ENCODE data around the gene MST1R.
"Not testable (repeated sequence)": the region's sequence is repeated elsewhere in the genome, so short reads cannot be mapped to it uniquely, and the experiment has no call there.

MST1R gene

DNA sequence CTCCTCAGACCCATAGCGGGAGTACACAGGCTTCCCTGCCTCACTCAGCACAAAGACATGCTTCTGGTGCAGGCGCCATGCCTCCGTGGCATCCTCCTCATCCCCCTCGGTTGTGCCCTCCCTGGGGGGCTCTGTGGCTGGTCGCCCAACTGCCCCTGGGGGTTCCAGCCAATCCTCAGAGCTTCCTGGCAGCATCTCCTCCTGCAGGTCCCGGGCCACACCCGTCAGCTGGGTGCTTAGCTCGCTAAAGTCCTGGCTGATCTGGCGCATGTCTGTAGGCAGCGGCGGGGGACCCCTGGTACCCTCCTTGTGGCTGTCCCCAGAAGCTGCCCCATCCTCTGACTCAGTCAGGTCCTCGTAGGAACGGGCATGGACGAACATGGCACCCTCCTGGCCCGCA lies 7.9 kb upstream of the MST1R start:
- H3K9me3 ChIP-seq (ENCODE audit: control insufficient read depth in 2 of 2, low read length in 2 of 2), result no peaks in the 10 kb centered on the region
- H3K27me3 ChIP-seq (ENCODE audit: control insufficient read depth in 1 of 2, insufficient read depth in 2 of 2, low read length in 2 of 2), result no peaks in the 10 kb centered on the region
- H3K4me1 ChIP-seq (ENCODE audit: control insufficient read depth, insufficient read depth, low read length), result no peaks in the 10 kb centered on the region
- H3K36me3 ChIP-seq (ENCODE audit: control insufficient read depth in 2 of 2, insufficient read depth in 2 of 2, low read length in 2 of 2), result peaks cover 10 to 24% of the 10 kb centered on the region in 2 donors
- H3K9ac ChIP-seq (ENCODE audit: low read length in 2 of 2), result no peak overlapping the region
- no peak overlapping the region for H3K4me3 ChIP-seq (ENCODE audit: low read length in 2 of 2)
- H3K27ac ChIP-seq (ENCODE audit: low read length), result no peak overlapping the region

DNA sequence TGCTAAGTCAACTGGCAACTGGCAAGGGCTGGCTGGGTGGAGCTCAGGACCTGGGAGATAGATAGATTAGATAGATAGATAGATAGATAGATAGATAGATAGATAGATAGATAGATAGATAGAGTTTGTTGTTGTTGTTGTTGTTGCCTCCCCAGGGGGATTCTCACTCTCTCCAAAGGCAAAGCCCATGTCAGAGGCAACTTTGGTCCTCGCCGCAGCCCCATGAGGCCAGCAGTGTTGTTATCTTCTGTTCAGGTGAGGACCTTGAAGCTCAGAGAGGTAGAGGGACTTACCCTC lies 7.4 kb upstream of the MST1R start:
- Histone ChIP-seq H3K4me3 (ENCODE audit: low read length in 2 of 2) (no peak overlapping the region), H3K36me3 (ENCODE audit: control insufficient read depth in 2 of 2, insufficient read depth in 2 of 2, low read length in 2 of 2) (peaks cover 10 to 23% of the 10 kb centered on the region in 2 donors), H3K9ac (ENCODE audit: low read length in 2 of 2) (no peak overlapping the region), H3K27ac (ENCODE audit: low read length) (no peak overlapping the region), H3K4me1 (ENCODE audit: control insufficient read depth, insufficient read depth, low read length) (peaks cover 5% of the 10 kb centered on the region), H3K27me3 (ENCODE audit: control insufficient read depth in 1 of 2, insufficient read depth in 2 of 2, low read length in 2 of 2) (no peaks in the 10 kb centered on the region), H3K9me3 (ENCODE audit: control insufficient read depth in 2 of 2, low read length in 2 of 2) (no peaks in the 10 kb centered on the region)

DNA sequence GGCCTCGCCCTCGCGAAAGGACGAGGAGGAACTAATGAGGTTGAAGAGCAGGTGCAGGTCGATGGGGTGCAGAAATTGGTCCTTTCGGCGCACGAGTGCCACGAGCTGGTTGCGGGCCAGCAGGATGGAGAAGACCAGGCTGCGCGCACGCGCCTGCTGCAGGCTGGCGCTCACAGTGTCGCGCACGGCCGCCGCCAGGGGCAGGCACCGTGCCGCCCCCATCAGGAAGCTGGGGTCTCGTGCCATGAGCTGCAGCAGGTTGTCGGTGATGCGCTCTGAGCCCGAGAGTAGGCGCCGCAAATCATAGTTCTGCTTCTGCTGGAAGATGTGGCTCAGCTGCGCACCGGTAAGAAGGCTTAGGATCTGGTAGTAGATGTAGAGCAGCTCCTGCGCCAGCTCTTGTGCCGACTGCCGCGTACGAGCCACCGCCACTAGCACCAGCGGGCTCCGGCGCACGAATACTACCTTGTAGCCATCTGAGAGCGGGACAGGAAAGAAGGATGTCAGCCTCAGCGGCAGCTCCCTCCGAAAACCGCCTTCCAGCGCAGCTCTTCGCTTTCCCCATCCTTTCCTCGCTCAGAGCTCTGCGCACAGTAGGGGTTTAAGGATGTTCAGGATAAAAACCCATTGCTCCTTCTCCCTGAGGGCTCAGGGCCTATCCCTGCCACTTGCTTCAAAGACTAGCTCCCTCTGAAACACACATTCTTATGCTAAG lies 6.9 kb upstream of the MST1R start:
- H3K27me3 ChIP-seq (ENCODE audit: control insufficient read depth in 1 of 2, insufficient read depth in 2 of 2, low read length in 2 of 2), result no peaks in the 10 kb centered on the region
- H3K36me3 ChIP-seq (ENCODE audit: control insufficient read depth in 2 of 2, insufficient read depth in 2 of 2, low read length in 2 of 2), result peaks cover 10 to 21% of the 10 kb centered on the region in 2 donors
- no peak overlapping the region for H3K4me3 ChIP-seq (ENCODE audit: low read length in 2 of 2)
- no peaks in the 10 kb centered on the region for H3K9me3 ChIP-seq (ENCODE audit: control insufficient read depth in 2 of 2, low read length in 2 of 2)
- peaks cover 10% of the 10 kb centered on the region for H3K4me1 ChIP-seq (ENCODE audit: control insufficient read depth, insufficient read depth, low read length)
- H3K27ac ChIP-seq (ENCODE audit: low read length), result no peak overlapping the region
- H3K9ac ChIP-seq (ENCODE audit: low read length in 2 of 2), result no peak overlapping the region

DNA sequence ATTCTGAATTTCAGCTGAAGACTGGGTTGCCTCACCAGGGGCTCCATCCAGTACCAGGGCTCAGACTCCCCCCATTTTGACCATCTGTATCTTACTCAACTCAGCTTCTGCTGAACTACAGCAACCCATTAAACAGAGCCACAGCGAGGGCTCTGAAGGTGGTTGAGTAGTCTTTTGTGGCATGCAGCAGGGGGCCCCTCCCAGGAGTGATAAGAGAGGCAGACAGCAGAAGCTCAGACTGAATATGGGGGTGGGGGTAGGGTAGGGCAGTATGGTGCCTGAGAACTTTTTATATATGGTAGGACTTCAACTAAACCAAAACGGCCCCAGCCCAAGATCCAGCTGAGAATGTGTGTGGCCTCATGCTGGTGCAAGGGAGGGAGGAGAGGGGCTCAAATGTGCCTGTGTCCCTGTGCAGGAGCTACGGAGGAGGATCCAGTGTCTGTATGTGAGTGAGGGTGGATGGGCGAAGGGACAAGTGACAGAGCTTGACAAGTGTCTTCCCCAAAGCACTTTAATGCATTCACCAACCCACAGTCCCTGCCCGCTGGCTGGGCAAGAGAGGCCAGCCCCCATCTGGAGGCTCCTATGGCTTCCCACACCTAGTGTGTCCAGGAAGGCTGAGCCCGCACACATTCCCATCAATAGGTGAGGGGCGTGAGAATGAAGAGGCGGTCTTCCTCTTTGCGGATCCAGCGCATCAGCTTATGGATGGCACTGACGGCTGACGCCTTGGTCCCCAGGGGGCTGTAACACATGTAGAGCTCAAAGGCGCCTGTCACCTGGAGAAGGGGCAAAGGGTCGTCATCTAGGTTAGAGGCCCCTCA lies 4.9 kb upstream of the MST1R start:
- Histone ChIP-seq H3K27me3 (ENCODE audit: control insufficient read depth in 1 of 2, insufficient read depth in 2 of 2, low read length in 2 of 2) (no peaks in the 10 kb centered on the region), H3K36me3 (ENCODE audit: control insufficient read depth in 2 of 2, insufficient read depth in 2 of 2, low read length in 2 of 2) (peaks cover 10 to 21% of the 10 kb centered on the region in 2 donors), H3K27ac (ENCODE audit: low read length) (no peak overlapping the region), H3K4me1 (ENCODE audit: control insufficient read depth, insufficient read depth, low read length) (peaks cover 14% of the 10 kb centered on the region), H3K9me3 (ENCODE audit: control insufficient read depth in 2 of 2, low read length in 2 of 2) (no peaks in the 10 kb centered on the region), H3K9ac (ENCODE audit: low read length in 2 of 2) (no peak overlapping the region), H3K4me3 (ENCODE audit: low read length in 2 of 2) (no peak overlapping the region)

DNA sequence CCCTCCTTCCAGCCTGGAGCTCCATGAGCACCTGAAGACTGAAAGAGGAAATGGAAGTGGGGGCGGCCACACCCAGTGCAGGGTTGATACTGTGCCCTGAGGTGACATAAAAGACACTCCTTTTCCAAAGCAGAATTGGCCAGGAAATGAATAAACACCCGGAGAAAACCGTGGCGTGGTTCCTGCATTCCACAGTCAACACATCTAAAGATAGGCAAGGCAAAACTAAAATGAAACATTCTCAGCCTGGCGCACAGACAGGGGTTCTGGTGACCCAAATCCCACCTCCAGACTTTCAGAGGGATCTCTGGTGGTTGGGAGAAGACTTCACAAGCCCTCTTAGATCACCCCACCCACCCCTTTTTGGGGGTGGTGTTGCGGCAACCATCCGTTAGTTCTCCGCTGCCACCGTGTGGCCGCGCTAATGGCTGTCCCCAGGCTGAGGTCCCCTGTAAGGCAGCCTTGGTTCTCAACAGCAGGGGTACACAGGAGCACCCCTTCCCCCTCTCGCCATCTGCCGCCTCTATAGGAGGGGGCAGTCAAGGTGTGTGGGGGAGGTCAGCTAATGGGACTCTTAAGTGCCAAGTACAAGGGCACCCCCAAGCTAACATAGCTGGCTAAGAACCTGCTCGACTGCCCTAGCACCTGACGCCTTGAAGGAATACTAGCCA lies 2.5 kb upstream of the MST1R start:
- peaks cover 23% of the 10 kb centered on the region for H3K4me1 ChIP-seq (ENCODE audit: control insufficient read depth, insufficient read depth, low read length)
- H3K36me3 ChIP-seq (ENCODE audit: control insufficient read depth in 2 of 2, insufficient read depth in 2 of 2, low read length in 2 of 2), result peaks cover 7 to 8% of the 10 kb centered on the region in 2 donors
- peak overlapping the region; percentile 31 for H3K27ac ChIP-seq (ENCODE audit: low read length)
- H3K27me3 ChIP-seq (ENCODE audit: control insufficient read depth in 1 of 2, insufficient read depth in 2 of 2, low read length in 2 of 2), result no peaks in the 10 kb centered on the region
- H3K4me3 ChIP-seq (ENCODE audit: low read length in 2 of 2), result peak overlapping the region; percentile 69 to 75
- H3K9ac ChIP-seq (ENCODE audit: low read length in 2 of 2), result peak overlapping the region; percentile 47 to 48
- H3K9me3 ChIP-seq (ENCODE audit: control insufficient read depth in 2 of 2, low read length in 2 of 2), result no peaks in the 10 kb centered on the region

DNA sequence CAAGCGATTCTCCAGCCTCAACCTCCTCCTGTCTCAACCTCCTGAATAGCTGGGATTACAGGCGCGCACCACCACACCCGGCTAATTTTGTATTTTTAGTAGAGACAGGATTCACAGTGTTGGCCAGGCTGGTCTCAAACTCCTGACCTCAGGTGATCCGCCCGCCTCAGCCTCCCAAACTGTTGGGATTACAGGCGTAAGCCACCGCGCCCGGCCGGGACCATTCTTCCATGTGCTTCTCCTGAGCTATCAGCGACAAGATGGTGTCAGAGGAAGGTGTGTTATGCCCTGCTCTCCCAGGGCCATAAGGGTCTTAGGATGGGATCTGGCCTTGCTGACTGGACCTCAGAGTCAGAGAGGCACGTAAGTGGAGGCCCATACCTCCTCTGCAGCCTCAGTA lies 775 bp upstream of the MST1R start:
- peaks cover 28% of the 10 kb centered on the region for H3K4me1 ChIP-seq (ENCODE audit: control insufficient read depth, insufficient read depth, low read length)
- H3K9ac ChIP-seq (ENCODE audit: low read length in 2 of 2); H3K27me3 ChIP-seq (ENCODE audit: control insufficient read depth in 1 of 2, insufficient read depth in 2 of 2, low read length in 2 of 2); H3K4me3 ChIP-seq (ENCODE audit: low read length in 2 of 2); H3K36me3 ChIP-seq (ENCODE audit: control insufficient read depth in 2 of 2, insufficient read depth in 2 of 2, low read length in 2 of 2); H3K27ac ChIP-seq (ENCODE audit: low read length); H3K9me3 ChIP-seq (ENCODE audit: control insufficient read depth in 2 of 2, low read length in 2 of 2): not testable (repeated sequence)

DNA sequence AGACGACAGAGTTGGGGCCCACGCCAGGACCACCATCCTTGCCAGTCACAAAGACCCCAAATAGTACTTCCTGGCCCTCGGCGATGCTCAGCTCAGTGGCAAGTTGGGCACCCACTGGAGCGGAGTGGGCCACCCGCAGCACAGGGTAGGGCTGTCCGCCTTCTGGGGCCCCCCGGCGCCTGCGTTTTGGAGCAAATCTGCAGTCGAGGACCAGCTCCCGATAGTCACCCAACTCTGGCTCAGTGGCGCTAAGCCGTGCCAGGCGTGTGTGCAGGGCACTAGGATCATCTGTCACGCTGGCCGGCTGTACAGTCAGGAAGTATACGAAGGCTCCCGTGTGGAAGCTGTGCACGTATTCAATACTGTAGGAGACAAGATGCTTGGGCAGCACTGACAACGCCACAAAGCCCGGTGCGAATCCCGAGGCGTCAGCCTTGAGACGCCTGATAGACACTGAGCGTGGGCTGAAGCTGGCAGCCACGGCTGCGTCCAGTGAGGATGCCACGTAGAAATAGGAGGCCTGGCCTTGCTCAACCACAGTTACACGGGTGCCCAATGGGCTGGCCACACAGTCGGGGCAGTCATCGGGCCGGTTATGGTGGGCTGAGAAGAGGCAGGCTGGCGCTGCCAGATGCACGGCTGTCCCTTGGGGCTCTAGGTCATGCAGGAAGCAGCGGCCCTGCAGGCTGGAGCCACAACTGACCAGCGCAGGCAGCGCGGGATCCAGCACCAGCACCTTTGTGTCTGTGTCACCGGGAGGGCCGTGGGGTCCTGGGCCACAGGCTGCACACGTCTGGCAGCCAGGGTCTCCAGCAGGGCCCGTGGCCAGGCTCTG lies 945 bp downstream of the MST1R start:
- no peak overlapping the region for H3K27ac ChIP-seq (ENCODE audit: low read length)

DNA sequence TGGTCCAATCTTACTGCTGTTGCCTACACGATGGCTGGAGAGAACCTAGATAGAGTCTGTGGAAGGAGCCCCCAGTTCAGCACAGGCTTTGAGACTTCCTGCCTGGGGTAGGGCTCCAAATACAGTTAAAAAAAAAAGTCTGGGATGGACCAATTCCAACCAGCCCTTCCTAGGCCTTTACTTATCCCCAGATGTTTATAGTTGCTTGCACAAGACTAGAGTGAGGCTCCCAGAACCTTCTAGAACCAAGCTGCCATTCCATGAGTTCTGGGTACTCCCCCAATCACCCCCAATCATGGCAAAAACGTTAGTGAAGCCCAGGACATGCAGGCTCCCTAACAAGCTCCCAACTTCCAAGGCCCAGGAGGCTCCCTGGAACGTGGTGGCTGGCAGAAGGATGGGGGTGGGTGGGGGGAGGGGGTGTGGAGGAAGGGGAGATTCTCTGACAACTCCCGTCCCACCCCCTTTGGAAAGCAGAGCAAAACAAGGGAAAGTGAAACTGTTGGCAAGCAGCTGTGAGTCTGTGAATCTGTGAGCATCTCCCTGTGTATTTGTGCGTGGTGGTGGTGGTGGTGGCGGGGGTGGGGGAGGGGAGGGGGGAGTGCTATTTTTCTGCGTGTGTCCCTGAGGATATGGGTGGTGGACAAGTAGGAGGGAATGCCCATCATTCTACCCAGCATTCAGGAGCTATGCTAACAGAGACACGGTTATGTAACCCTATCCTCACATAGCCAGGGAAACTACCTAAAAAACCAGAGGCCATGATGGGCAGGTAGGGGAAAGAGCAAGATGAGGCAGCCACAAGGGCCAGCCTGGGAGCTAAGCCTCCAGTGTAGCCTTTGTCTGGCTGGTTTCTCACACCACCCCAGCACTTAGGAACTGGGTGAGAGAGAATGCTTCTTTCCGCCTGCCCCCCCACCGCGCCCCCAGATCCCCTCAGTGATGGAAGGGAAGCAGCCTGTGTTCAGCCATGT lies 2.0 kb downstream of the MST1R start:
- Histone ChIP-seq H3K27ac (ENCODE audit: low read length) (no peak overlapping the region), H3K4me1 (ENCODE audit: control insufficient read depth, insufficient read depth, low read length) (peaks cover 28% of the 10 kb centered on the region)

More for the DNA sequence above, 945 bp downstream of the MST1R start:
- H3K4me3 ChIP-seq (ENCODE audit: low read length in 2 of 2), result peak overlapping the region; percentile 59 to 75
- peaks cover 28% of the 10 kb centered on the region for H3K4me1 ChIP-seq (ENCODE audit: control insufficient read depth, insufficient read depth, low read length)
- no peaks in the 10 kb centered on the region for H3K9me3 ChIP-seq (ENCODE audit: control insufficient read depth in 2 of 2, low read length in 2 of 2)
- H3K9ac ChIP-seq (ENCODE audit: low read length in 2 of 2), result no peak overlapping the region
- no peaks in the 10 kb centered on the region for H3K27me3 ChIP-seq (ENCODE audit: control insufficient read depth in 1 of 2, insufficient read depth in 2 of 2, low read length in 2 of 2)
- H3K36me3 ChIP-seq (ENCODE audit: control insufficient read depth in 2 of 2, insufficient read depth in 2 of 2, low read length in 2 of 2), result no peaks in the 10 kb centered on the region

DNA sequence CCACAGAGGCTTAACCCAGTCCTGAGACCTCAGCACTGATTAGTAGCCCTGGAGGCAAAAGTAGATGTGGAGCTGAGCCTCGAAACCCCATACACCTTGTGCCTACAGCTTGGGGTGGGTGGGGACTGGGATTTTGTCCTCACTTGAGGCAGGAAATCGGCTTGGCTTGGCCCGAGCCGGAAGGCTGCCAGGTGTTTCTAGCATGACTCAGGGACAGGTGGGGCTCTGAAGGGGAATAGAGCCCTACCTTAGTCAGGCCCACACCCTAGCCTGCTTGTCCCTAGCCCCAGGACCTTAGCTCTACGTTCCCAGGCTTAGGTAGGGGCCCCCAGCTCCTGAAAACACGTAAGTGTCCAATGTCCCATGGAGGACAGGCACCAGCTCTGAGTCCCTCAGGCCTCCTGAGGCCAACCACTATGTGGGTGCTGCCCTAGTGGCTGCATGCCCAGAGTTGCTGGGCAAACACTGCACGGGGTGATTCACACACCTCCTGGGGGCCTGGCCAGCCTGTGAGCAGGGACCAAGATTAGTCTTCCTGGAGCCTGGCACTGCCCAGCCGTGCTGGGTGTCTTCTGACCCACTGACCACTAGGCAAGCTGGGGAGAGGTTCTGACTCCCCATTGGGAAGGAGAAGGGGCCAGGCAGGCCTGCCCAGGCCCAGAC lies 3.1 kb downstream of the MST1R start:
- Histone ChIP-seq H3K36me3 (ENCODE audit: control insufficient read depth in 2 of 2, insufficient read depth in 2 of 2, low read length in 2 of 2) (peaks cover 0 to 5% of the 10 kb centered on the region in 2 donors), H3K9me3 (ENCODE audit: control insufficient read depth in 2 of 2, low read length in 2 of 2) (no peaks in the 10 kb centered on the region), H3K27ac (ENCODE audit: low read length) (no peak overlapping the region), H3K27me3 (ENCODE audit: control insufficient read depth in 1 of 2, insufficient read depth in 2 of 2, low read length in 2 of 2) (no peaks in the 10 kb centered on the region), H3K9ac (ENCODE audit: low read length in 2 of 2) (no peak overlapping the region), H3K4me1 (ENCODE audit: control insufficient read depth, insufficient read depth, low read length) (peaks cover 19% of the 10 kb centered on the region), H3K4me3 (ENCODE audit: low read length in 2 of 2) (no peak overlapping the region)

More for the DNA sequence above, 2.0 kb downstream of the MST1R start:
- H3K36me3 ChIP-seq (ENCODE audit: control insufficient read depth in 2 of 2, insufficient read depth in 2 of 2, low read length in 2 of 2), result peaks cover 0 to 2% of the 10 kb centered on the region in 2 donors
- no peak overlapping the region for H3K9ac ChIP-seq (ENCODE audit: low read length in 2 of 2)
- no peaks in the 10 kb centered on the region for H3K27me3 ChIP-seq (ENCODE audit: control insufficient read depth in 1 of 2, insufficient read depth in 2 of 2, low read length in 2 of 2)
- no peak overlapping the region for H3K4me3 ChIP-seq (ENCODE audit: low read length in 2 of 2)
- no peaks in the 10 kb centered on the region for H3K9me3 ChIP-seq (ENCODE audit: control insufficient read depth in 2 of 2, low read length in 2 of 2)

Measured in stomach smooth muscle (tissue), 2 donors.